Purkinje cell (primary cell): ENCODE data around the gene NUBPL. TPM values are rescaled to one million over a fixed set of nuclear protein-coding genes. Genes with fewer than 3 reads are reported as not detected.

Experiments
- polyA plus RNA-seq: library from polyadenylated mRNA; unstranded; fragments of >200 nt; fragmentation: Nextera tagmentation; gene quantifications from 2 replicates; pipeline ENCODE4 v1.2.1, GENCODE V29; 2014

The NUBPL gene
- polyA plus RNA-seq = 5.4 and 13.7 TPM in 2 replicates

DNA sequence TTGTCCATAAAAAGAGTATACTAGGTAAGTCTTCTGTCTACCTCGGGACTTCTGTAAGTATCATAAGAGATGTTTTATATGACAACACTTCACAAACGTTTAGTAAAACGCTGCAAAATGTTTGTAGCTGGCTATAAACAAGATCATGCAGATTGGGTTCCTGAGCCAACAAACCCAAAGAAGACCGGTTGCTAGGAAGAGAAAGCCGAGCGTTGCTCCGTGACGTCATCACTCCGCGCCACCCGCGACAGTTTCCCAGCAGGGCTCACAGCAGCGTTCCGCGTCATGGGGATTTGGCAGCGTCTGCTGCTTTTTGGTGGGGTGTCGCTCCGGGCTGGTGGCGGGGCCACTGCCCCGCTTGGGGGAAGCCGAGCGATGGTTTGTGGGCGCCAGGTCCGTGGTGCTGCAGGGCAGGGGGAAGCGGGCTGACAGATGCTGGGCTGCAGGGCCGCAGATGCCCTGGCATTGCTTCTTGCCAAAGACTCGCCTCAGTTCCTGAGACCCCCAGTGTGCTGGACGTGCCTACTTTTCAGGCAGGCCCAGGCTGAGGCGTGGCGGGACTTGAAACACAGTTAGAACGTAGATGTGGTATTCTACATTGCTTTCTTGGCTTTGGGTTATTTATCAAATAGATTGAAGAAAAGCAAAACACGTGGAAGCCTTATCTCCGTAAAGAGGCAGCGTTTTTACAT, at the start of gene NUBPL:
NUBPL (plus strand) TSS at position 250 of the 692 bp plus-strand sequence; CDS start at position 286, 36 bp downstream.

Other genes with a start within 250 kb of the NUBPL start
- 11.2 and 14.8 TPM in 2 replicates for gene HEATR5A, start 140.9 kb upstream of the NUBPL start, polyA plus RNA-seq
- gene DTD2, start 103.9 kb upstream of the NUBPL start, polyA plus RNA-seq = 32.6 and 38.9 TPM in 2 replicates
- not detected in 2 replicates for gene GPR33, start 73.4 kb upstream of the NUBPL start, polyA plus RNA-seq